ENCODE measurements around the gene FUNDC2.
A peak's percentile ranks its signal among the peaks of the same experiment; 100 is the strongest.
"Not testable (repeated sequence)": the region's sequence is repeated elsewhere in the genome, so short reads cannot be mapped to it uniquely, and the experiment has no call there.

FUNDC2 gene, protein sequence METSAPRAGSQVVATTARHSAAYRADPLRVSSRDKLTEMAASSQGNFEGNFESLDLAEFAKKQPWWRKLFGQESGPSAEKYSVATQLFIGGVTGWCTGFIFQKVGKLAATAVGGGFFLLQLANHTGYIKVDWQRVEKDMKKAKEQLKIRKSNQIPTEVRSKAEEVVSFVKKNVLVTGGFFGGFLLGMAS

DNA sequence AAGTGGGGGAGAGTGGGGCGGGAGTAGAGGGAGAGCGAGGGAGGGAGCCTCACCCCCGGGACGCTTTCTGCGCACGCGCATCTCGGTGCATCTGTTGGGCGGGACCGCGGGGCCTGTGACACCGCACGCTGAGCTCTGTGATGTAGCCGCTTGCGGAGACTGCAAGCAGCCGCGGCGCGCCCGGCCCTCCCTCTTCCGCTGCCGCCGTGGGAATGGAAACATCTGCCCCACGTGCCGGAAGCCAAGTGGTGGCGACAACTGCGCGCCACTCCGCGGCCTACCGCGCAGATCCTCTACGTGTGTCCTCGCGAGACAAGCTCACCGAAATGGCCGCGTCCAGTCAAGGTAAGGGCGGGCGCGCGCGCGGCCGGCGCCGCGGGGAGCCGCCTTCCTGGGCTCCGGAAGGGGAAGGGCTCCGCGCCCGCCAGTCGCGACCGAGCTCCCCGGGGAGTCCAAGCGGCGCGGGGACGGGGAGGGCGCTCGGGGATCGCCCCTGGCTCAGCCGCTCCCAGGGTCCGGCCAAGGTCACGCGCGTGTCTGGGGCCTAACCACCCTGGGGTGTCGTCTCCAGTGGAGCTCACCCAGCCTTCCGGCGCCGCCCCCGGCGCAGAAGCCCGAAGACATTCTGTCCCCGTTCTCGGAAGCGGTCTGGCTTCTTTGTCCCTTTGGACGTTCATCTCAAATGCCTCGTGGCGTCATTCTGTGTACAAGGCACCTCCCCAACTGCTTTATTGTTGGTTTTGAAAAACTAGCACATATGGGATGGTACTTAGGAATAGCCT, at the start of gene FUNDC2:
TSS of gene FUNDC2 (plus strand) at position 118 of the 782 bp plus-strand sequence. CDS start at position 213, 95 bp downstream.
- peak; percentile 80 for DNase-seq

DNA sequence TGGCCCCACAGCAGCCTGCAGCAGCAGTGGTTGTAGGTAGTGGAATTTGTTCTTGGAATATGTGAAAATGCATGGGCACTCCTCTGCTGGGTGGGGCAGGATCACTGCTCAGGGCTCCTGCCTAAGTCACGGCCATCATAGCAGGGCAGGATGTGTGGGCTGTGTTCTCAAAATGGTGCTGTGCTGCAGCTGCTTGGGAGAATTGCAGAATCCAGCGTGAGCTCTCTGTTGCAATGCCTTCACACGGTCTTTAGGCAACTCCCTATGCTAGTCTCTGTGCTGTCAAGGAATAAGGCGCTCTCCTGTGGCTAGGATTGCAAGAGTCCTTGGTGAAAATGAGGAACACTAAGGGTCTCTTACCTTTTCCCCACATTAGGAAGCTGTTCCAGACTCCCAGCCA, 47.0 kb upstream of the FUNDC2 start:
- DNase-seq: no peak

DNA sequence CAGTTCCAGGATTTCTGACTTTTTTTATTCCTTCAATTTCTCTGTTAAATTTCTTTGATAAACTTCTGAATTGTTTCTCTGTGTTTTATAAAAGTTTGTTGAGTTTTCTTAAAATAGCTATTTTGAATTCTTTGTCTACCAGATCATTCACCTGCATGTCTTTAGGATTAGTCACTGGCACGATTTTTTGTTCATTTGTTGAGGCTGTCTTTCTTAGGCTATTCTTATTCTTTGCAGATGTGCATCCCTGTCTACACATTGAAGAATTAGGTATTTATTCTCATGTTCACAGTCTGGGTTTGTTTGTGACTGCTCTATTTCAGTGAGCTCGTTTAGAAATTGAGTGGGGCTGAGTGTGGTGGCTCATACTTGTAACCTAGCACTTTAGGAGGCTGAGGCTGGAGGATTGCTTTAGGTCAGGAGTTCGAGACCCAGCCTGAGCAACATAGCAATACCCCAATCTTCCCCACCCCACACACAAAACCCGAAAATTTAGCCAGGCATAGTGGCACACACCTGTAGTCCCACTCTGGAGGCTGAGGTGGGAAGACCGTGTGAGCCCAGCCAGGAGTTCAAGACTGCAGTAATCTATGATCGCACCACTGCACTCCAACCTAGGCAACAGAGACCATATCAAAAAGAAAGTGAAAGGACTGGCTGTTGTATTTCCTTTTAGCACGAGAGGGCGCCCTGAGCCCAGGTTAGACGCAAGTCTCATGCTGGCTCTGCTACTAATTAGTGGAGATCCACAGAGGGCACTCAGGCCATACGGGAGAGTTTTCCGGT, 46.1 kb upstream of the FUNDC2 start:
- DNase-seq: no peak

DNA sequence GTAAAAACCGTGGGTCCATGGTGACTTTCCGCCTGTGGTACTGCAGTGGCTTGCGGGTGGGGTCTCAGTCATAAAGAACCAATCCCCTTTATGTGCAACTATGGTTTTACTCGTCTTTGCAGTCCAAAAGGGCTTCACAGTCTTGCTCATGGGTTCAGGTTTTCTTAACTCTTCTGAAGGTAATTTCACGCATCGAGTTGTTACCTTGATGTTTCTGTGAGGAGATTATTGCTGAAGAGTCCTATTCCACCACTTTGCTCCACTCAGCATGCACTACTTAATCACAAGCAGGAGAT, 45.6 kb upstream of the FUNDC2 start:
- DNase-seq: no peak

DNA sequence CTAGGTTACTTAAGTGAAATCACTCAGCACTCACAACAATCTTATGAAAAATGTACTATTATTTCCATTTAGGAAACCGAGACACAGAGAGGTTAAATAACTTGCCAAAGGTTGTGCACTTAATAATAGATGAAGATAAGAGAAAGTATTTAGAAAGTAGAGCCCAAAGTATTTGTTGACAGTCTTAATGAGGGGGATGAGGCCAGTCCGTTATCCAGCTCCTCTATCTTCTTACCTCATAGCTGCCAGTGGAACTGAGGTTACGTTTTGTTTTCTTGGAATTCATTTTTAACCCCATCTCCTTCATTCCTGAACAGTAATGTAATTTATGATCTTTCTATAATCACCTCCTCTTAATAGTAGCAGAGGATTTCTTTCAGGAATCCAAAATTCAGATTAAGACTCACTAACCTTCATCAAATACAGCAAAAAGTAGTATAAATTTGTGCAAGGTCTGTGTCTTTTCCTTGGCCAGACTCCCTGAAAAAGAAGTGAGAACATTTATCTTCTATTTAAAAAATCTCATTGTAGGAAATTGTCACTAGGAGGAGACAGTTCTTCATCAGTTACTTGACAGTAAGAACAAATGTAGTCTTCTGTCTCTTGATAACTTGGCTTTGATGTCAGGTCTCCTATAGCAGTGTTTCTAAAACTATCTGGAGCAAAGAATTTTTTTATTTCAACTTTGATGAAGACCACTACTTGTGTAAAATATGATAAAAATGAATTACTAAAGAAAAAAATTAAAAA, 39.6 kb upstream of the FUNDC2 start:
- DNase-seq: no peak

DNA sequence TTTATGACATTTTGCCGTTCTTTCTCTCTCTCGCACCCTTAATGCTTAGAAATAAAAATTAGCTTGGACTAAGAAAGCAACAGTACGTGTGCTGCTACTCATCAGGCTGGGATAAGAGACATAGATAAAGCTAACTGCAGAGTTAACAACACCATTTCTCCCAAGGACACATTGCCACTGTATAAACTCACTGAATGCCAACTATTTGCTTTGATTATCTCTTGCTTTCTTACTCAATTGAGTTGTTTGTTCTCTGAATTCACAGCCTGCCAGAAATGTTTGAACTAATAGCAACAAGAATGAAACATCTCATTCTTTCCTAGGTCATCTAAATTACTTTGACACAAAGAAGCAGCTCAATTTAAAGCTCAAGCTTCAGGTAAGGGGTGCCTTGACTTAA, 38.7 kb upstream of the FUNDC2 start:
- DNase-seq: no peak

DNA sequence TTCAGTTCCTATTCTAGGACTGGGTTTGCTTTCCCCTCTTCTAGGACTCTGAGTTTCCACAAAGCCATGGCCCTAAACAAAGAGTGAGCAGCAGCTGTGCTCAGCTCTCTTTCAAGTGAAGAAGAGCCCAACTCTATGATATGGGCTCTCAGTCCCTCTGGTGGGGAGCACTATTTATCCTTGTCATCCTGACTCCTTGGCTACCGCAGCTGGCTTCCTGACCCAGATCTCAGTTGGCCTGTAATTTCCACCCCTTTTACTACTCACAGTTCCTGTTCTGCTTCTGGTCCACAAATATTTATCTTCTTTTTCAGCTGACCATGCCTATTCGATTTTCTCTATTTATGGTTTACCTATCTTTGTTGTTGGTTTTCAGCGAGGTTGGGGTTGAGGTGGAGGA, 37.9 kb upstream of the FUNDC2 start:
- no peak for DNase-seq

DNA sequence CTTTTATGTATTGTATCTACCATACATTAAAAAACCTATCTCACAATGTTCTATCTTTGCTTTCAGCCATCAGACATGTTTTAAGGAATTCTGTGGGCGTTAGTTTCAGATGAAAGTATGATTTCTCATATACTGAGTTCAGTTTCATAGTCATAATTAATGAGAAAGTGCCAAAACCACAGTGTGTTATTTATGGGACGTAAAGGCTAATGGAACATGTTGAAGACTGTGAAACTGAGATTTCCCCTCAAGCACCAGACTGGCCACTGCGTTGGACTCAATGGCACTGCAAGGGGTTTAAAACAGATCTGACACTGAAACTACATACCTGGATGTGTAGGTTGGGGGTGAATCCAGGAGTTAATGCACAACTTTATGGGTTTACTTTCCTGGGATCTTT, 36.1 kb upstream of the FUNDC2 start:
- DNase-seq: no peak

DNA sequence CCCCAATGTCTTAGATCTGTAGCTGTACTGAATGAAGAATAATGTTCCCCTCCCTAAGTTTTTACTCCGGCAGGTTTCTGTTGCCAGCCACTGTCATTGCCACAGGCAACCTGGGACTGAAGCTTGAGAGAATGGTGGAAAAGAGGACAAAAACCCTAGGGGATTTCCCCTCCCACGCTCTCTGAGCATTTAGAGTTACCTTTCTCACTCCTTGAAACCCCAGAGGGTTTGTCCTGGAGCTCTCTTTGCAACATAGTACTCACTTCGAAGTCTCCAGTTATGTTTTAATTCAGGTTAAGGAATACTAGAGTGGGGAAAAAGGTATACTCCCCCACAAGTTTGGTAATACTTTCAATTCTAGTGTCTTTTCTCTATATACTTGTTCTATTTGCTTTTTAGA, 35.6 kb upstream of the FUNDC2 start:
- no peak for DNase-seq

DNA sequence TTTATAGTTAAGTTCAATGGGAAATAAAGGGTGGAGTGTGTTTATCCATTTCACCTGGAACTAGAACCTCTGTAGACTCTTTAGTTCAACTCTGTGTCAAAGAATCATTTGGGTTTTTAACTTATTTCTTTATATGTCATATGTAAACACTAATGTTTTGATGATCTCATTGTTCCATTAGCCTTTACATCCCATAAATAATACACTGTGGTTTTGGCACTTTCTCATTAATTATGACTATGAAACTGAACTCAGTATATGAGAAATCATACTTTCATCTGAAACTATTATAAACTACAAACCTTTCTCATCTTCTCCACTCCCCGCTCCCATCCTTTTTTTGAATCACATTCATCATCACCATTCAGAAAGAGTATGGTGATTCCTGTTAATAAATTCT, 35.2 kb upstream of the FUNDC2 start:
- DNase-seq: no peak

DNA sequence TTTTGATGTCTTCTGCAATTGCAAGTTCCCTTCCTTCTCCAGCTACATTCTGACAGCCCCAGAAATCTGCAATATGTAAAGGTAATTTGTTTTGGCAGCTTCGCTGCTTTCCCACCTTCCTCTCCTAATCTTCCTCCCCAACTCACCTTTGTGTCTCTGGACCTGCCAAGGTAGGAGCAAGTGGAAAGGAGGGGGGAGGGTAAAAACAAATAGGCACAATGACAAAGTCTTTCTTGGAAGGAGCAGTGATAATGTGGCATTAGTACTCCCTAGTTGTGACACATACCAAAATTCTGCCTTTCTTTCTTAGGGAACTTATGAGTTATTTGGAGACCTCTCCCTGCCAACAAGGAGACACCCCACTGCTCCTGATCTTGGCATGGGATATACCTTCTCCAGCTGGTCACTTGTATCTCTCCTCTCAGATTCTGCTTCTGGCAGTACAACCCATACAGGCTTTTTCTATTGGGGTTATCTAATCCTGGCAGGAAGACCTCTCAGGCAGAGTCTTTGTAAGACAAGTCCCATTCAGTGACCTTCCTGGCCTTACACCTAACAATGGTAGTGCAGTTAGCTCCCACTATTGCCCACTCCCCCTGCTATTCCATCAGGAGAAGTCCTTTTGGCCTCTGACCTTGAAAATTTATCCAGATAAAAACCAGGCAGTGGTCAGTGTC, 28.3 kb upstream of the FUNDC2 start:
- DNase-seq: no peak

DNA sequence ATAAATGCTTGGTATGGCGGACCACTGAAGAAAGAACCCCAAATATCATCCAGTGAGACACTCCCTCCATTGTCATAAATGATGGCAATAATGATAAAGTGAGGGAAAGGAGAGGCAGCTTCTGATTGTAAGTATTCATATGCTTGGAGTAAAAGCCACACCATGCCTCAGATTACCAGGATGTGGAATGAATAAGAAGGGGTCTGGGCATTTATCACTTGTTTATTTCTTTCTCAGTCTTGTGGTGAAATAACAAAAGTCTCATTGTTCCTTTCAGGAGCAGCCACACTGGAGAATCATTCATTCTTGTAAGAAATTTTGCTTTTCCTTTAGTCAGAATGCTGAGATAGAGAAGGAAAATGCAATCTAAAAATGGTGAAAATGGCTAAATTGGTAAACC, 25.8 kb upstream of the FUNDC2 start:
- no peak for DNase-seq

DNA sequence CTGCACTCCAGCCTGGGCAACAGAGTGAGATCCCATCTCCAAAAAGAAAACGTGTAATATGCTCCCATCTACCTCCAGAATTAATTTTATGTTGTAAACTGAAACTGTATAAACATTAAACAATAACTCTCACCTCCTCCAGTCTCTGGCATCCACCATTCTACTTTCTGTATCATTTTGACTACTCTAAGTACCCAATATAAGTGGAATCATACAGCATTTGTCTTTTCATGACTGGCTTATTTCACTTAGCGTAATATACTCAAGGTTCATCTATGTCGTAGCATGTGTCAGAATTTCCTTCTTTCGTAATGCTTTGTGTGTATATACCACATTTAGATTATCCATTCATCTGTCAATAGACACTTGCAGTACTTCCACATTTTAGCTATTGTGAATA, 24.8 kb upstream of the FUNDC2 start:
- DNase-seq: no peak

DNA sequence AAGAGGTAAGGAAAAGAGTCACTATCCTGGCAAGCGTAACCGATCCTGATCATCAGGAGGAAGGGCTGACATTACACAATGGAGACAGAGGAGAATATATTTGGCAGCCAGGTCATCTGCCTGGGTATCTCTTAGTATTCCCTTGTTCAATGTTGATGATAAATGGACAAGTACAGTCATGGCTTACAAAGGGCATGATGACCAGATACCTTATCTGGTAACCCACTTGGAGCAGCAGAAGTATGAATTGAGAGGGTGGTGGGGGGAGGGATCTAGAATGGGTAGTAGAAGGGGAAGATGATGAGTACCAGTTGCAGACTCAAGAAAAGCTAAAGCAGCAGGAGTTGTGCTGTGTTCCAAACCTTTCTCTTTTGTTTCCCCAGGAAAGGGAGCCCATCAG, 21.5 kb upstream of the FUNDC2 start:
- DNase-seq: no peak

DNA sequence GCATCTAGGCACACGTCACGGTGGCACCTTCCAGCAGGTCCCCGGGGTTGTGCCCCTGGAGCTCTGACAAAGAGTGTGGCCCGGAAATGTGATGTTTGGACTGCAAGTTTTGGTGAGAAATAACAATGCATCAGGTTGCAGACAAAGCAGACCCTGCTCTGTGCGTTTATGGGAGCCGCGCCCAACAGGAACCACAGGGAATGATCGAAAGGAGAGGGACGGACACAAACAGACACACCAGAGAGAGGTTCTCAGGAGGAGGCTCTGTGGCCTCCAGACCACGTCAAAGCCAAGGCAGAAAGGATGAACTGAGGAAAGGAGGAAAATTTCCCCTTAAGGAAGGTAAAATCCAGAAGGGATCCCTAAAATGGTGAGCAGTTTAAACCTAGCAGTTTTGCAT, 20.3 kb upstream of the FUNDC2 start:
- DNase-seq: not testable (repeated sequence)

DNA sequence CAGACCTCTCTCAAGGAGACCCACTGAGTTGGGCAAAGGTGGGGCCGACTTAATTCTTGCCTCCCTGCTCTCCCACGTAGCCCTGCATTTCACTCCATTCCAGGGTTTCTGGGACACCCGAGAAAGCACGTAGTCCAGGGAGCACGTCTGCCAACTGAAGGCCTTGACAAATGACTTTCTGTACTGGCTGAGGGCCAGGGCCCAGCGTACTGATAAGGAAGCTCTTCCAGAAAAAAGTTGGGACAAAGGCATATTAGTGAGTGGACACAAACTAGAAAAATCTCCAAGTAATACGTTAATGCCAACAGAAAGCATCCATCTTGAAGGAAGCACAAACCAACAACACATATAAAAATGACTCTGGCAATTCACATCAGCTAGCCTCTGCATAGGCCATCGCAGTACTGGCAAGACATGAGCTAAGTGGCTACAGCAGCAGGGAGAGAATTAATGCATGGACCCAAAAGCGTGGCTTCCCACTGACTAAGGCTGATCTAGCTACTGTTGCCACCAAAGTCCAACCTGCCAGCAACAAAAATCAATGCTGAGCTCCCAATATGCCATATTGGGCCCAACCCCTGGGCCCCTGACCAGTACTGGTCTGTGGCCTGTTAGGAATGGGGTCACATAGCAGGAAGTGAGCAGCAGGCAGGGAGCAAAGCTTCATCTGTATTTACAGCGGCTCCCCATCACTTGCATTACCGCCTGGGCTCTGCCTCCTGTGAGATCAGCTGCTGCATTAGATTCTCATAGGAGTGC, 19.6 kb upstream of the FUNDC2 start:
- not testable (repeated sequence) for DNase-seq

DNA sequence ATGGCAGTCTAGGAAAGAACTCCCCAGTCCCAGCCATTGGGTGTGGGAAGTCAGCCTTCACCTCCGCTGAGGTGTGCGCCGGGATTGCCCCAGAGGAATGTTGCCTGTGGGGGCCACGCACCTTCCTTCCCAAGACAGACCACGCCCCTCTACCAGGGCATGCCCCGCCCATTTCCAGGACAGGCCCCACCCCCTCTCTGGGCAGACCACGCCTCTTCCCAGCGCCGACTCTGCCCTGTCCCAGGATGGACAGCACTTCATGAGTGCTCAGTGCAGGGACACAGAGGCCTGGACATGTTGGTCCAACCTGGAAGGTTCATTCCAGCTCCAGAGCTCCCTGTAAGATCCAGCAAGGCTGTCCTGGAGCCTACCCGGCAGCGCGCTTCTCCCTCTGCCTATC, 18.1 kb upstream of the FUNDC2 start:
- DNase-seq: not testable (repeated sequence)

DNA sequence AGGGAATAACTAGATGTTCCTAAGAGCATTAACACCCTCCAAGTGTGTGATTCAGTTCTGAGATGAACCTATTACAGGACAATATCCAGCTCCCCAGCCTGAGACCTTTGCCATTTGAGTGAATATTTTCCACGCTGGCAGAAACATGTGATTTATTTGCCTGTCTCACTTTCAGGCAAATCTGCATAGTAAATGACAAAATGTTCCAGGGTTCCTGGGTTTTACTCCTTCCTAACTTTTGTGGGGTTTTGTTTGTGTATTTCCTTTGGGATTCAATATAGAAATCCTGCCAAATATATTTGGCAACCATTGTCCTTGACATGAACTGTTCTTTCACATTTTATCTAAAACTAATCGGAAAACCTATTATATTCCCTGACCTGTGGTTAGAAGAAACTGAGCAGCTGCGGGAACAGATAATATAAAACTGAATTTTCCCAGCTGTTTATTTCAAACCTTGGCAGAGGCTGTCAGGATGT, 16.6 kb upstream of the FUNDC2 start:
- DNase-seq: no peak

DNA sequence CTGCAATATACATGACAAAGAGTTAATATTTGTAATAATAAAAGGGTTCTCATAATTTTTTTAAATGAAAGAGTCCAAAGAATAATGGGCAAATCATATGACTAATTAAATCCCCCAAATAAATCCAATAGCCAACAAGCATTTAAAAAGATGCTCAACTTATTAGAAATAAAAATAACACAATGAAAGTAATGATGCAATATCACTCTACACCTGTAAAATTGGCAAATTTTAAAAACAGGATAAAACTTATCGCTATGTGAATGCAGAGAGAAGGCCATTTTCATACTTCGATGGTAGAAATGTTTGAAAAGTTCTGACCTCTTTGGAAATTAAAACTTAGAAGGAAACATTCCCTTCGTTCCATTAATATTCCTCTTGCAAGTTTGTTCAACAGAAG, 6.1 kb upstream of the FUNDC2 start:
- no peak for DNase-seq

DNA sequence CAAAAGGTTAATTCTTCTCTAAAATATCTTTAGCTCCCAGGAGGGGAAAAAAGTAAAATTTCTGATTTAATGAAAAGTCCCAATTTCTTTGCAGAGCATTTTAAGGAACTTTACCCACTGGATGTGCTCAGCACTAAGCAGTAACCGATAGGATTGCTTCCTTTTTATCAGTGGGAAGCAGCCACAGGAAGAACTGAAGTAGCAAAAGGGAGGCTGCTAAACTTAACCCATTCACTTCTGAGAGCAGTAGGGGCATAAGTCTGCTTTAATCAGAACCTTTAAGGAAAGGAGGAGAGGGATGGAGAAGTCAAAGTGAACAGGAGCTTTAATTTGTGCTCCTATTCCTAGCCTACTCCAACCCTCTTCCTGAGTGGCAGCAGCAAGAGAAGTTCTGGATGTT, 4.1 kb upstream of the FUNDC2 start, which contains the start of gene F8:
TSS of gene F8 (minus strand) at position 139 of the 400 bp plus-strand sequence. CDS start 171 bp downstream, outside the sequence.
- no peak for DNase-seq

DNA sequence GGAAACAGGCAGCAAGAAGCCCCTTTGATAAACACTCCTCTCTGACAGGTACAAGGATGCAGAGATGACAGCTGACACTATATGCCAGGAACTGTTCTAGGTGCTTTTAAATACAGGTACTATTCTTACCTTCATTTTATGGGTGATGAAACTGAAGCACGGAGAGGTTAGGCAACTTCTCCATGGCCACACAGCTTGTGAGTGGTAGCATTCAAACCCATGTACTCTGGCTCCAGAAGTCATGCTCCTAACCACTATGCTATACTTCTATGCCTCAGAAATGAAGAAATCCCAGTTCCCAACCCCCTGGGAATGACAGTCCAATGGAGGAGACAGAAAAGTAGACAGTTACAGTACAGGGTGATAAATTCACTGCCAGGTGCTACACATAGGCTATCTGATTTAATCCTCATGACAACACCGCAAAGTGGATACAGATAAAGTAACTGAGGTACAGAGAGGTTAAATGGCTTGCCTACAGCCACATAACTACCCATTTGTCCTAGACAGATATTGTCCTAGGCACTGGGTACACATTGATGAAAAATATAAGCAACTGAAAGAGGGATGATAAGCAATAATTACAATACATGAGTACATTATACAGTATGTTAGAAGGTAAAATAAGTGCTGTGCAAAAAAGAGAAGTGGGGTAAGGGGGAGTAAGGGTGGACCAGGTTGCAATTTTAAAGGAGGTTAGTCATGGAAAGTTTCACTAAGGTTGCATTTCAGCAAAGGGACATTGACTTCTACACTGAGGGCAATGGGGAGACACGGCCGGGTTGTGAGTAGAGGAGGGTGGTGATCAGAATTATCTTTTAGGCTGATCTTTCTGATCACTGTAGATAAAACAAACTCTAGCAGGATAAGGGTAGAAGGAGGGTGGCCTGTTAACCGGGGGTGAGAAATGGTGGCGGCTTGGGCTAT, 2.5 kb upstream of the FUNDC2 start:
- DNase-seq: no peak
